K562 (cell line): ENCODE measurements around the gene HES6. TPM values are rescaled to one million over a fixed set of nuclear protein-coding genes. Genes with fewer than 3 reads are reported as not detected.

ENCODE experiments used
- ADNP ChIP-seq: fragments of 200-800 bp; sonication (Bioruptor generic); IDR thresholded peaks from 2 replicates; pipeline ENCODE4 v1.6.1; 2016; ENCODE audit warnings: missing genetic modification characterization, missing compliant biosample characterization
- KAT2B ChIP-seq: IDR thresholded peaks from one replicate; pipeline ENCODE4 v1.6.1; 2012; ENCODE audit warnings: low read depth, mild to moderate bottlenecking, control low read depth, inconsistent platforms, low read length, moderate library complexity
- NR2C2 ChIP-seq, 2 experiments: fragments of 200-800 bp in 1 of 2; sonication (Bioruptor generic) in 1 of 2; sonication (generic) in 1 of 2; formaldehyde crosslinking in 1 of 2; IDR thresholded peaks; 2 replicates each; pipeline versions ENCODE4 v1.6.1 to v1.8.0; 2016 to 2022; ENCODE audit warnings: mild to moderate bottlenecking in 1 of 2, missing compliant biosample characterization in 1 of 2, missing genetic modification characterization in 1 of 2, missing genetic modification reagents in 1 of 2
- POLR2A ChIP-seq: fragments of 450-650 bp; conservative IDR thresholded peaks from 2 replicates; pipeline ENCODE4 v1.6.1; 2016
- POLR3G ChIP-seq: IDR thresholded peaks from 2 replicates; pipeline ENCODE4 v1.6.1; 2011; ENCODE audit not compliant: insufficient read length, insufficient replicate concordance; ENCODE audit errors: extremely low read depth
- RUNX1 ChIP-seq: sonication (generic); IDR thresholded peaks from 2 replicates; pipeline ENCODE4 v1.6.1; 2016; ENCODE audit warnings: antibody characterized with exemption, low read depth
- ZNF639 ChIP-seq, 2 experiments: fragments of 200-800 bp in 1 of 2; sonication (Bioruptor generic) in 1 of 2; sonication (generic) in 1 of 2; formaldehyde crosslinking in 1 of 2; IDR thresholded peaks in 1 of 2; conservative IDR thresholded peaks in 1 of 2; 2 replicates each; pipeline versions ENCODE4 v1.5.0 to v1.6.1; 2016 to 2020; ENCODE audit warnings: missing compliant biosample characterization in 1 of 2, missing genetic modification characterization in 1 of 2, missing genetic modification reagents in 1 of 2
- polyA plus RNA-seq, 8 experiments: library from polyadenylated mRNA; depleted of rRNA in 4 of 8; stranded (reverse) in 5 of 8; unstranded in 3 of 8; fragments of >200 nt; fragmentation: Nextera tagmentation in 2 of 8; fragmentation: Illumina TruSeq in 1 of 8; extraction: Ambion mirVana in 2 of 8; extraction: Trizol in 1 of 8; gene quantifications; 2 replicates each; pipeline versions ENCODE4 v1.2.1 to v1.2.3, GENCODE V29; 2011 to 2014; ENCODE audit warnings: inconsistent platforms in 1 of 8, missing spikeins in 1 of 8
- total RNA-seq, 7 experiments: library from RNA; depleted of rRNA in 6 of 7; stranded (reverse); fragments of >200 nt in 6 of 7; fragmentation: Illumina TruSeq in 2 of 7; extraction: Trizol in 2 of 7; gene quantifications; 2 replicates each; pipeline versions ENCODE4 v1.2.1 to v1.2.3, GENCODE V29; 2011 to 2021; ENCODE audit warnings: low replicate concordance in 1 of 7

Gene HES6
- total and polyA plus RNA-seq, 9 of the 15 experiments (the other 6 are each of a cell fraction or from before 2014, with no cell fraction given): 6.2 to 133 (median 29.2) TPM

- TF ChIP-seq ADNP (tag) (no peak), ZNF639 (CRISPR knock-in tag; conservative IDR thresholded peaks at IDR 0.05 in 1 of 2, IDR thresholded peaks at IDR 0.05 in 1 of 2) (no peak), NR2C2 (CRISPR knock-in tag; IDR thresholded peaks at IDR 0.05) (no peak), NR2C2 (tag; IDR thresholded peaks at IDR 0.05) (no peak), RUNX1 (no peak), POLR2A (no peak), POLR3G (no peak), KAT2B (no peak)
- TF ChIP-seq, all 486 proteins: peak for 0
These were observed 14.4 kb upstream of the HES6 start (continued) for GRCh38 chr2:238254095-238254723.
